Measurements from ENCODE around the gene ITCH.

DNA sequence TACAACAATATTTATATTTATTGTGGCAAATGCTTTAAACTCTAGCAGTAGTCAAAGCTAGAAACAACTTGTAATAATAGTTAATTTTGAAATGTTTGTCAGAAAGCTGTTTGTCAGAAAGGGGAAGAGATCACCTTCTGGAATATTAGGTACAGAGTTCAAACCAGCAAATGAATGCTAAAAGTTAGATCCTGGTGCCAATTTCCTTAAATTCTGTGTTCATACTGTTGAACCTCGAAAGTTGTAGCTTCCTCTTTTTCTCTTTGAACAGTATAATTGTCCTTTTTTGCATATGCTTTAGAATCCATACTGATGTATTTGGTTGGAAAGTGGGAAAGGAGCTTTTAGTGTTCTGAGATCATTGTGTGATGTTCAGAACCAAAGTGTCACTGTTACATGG, 22.4 kb downstream of the ITCH start:
- TF ChIP-seq CTCF (IDR thresholded peaks at IDR 0.05) (no peak), SIN3A (IDR thresholded peaks at IDR 0.05; ENCODE audit: borderline replicate concordance, insufficient read depth, low read depth, low read length) (no peak), POLR2AphosphoS5 (IDR thresholded peaks at IDR 0.05; ENCODE audit: low read depth, low read length) (no peak), REST (IDR thresholded peaks at IDR 0.05; ENCODE audit: insufficient read depth in 1 of 2, low read depth in 2 of 2, low read length in 1 of 2) (no peak)
